NCI-H128 (cell line): Measurements from ENCODE around the gene EVI5.
"Not testable (repeated sequence)": the region's sequence is repeated elsewhere in the genome, so short reads cannot be mapped to it uniquely, and the experiment has no call there.

Source experiments
- DNase-seq: peaks from one replicate; lab custom pipeline; 2025; ENCODE audit not compliant: unreplicated experiment; lab: John Stamatoyannopoulos, UW

The EVI5 gene

GRCh38 chr1:92792340-92792782 lies 7.5 kb upstream of the EVI5 start:
- DNase-seq = no peak

GRCh38 chr1:92791487-92792066 lies 6.7 kb upstream of the EVI5 start:
- DNase-seq = no peak

GRCh38 chr1:92790867-92791266 lies 6.0 kb upstream of the EVI5 start:
- no peak for DNase-seq

- DNase-seq = no peak
Measured at GRCh38 chr1:92790081-92790480, 5.2 kb upstream of the EVI5 start.

- DNase-seq = no peak
Measured at GRCh38 chr1:92786111-92786901, 1.4 kb upstream of the EVI5 start.

- DNase-seq = no peak
Measured at GRCh38 chr1:92784021-92784638, 778 bp downstream of the EVI5 start.

GRCh38 chr1:92783550-92783949 lies 1.4 kb downstream of the EVI5 start:
- not testable (repeated sequence) for DNase-seq

- no peak for DNase-seq
Measured at GRCh38 chr1:92778376-92778775, 6.5 kb downstream of the EVI5 start.

GRCh38 chr1:92774407-92774806 lies 10.5 kb downstream of the EVI5 start:
- no peak for DNase-seq

GRCh38 chr1:92773749-92774148 lies 11.2 kb downstream of the EVI5 start:
- not testable (repeated sequence) for DNase-seq

- DNase-seq = no peak
Measured at GRCh38 chr1:92769856-92770255, 15.1 kb downstream of the EVI5 start.

GRCh38 chr1:92768915-92769314 lies 16.0 kb downstream of the EVI5 start:
- no peak for DNase-seq

GRCh38 chr1:92768296-92768695 lies 16.6 kb downstream of the EVI5 start:
- no peak for DNase-seq

GRCh38 chr1:92764116-92764515 lies 20.8 kb downstream of the EVI5 start:
- no peak for DNase-seq

- no peak for DNase-seq
Measured at GRCh38 chr1:92762355-92762754, 22.6 kb downstream of the EVI5 start.

GRCh38 chr1:92759361-92759760 lies 25.5 kb downstream of the EVI5 start:
- no peak for DNase-seq

- no peak for DNase-seq
Measured at GRCh38 chr1:92756537-92756936, 28.4 kb downstream of the EVI5 start.

GRCh38 chr1:92755541-92756461 lies 29.1 kb downstream of the EVI5 start:
- no peak for DNase-seq

GRCh38 chr1:92754719-92755050 lies 30.2 kb downstream of the EVI5 start:
- DNase-seq = no peak

GRCh38 chr1:92754000-92754718 lies 30.7 kb downstream of the EVI5 start:
- no peak for DNase-seq

GRCh38 chr1:92752719-92753118 lies 32.2 kb downstream of the EVI5 start:
- no peak for DNase-seq
